CD14-positive monocyte (primary cell): ENCODE results near the gene RPTOR. TPM values are rescaled to one million over a fixed set of nuclear protein-coding genes. Genes with fewer than 3 reads are reported as not detected.

Source experiments
- DNase-seq, 3 donors: peaks; one replicate each; pipeline ENCODE4 v3.0.0-alpha.2; 2011 to 2022
- H2AFZ ChIP-seq: 2 replicates; pipeline ENCODE4 v1.6.0; 2012; ENCODE audit warnings: mild to moderate bottlenecking, low read depth, low read length, inconsistent platforms; ENCODE audit not compliant: insufficient read depth, poor library complexity, severe bottlenecking
- H3K27ac ChIP-seq, 2 donors: 1 replicate in 1 of 2; 2 replicates in 1 of 2; pipeline ENCODE4 v1.5.1; 2012 to 2013; ENCODE audit warnings: low read length in 2 of 2, control low read depth in 1 of 2, inconsistent platforms in 1 of 2, low read depth in 1 of 2, mild to moderate bottlenecking in 1 of 2
- H3K27me3 ChIP-seq, 2 donors: one replicate each; pipeline versions ENCODE4 v1.6.0 to v1.6.1; 2011 to 2013; ENCODE audit warnings: low read length in 2 of 2; ENCODE audit not compliant: control insufficient read depth in 2 of 2, insufficient read depth in 2 of 2
- H3K36me3 ChIP-seq, 2 donors: replicated peaks in 1 of 2; 1 replicate in 1 of 2; 2 replicates in 1 of 2; pipeline versions ENCODE4 v1.5.1 to v1.6.1; 2012 to 2013; ENCODE audit warnings: low read length in 2 of 2, control low read depth in 1 of 2, inconsistent platforms in 1 of 2, mild to moderate bottlenecking in 1 of 2; ENCODE audit not compliant: insufficient read depth in 2 of 2, control insufficient read depth in 1 of 2
- H3K4me1 ChIP-seq, 2 donors: 1 replicate in 1 of 2; 2 replicates in 1 of 2; pipeline versions ENCODE4 v1.5.1 to v1.6.1; 2012 to 2013; ENCODE audit warnings: low read length in 2 of 2, control low read depth in 1 of 2, inconsistent platforms in 1 of 2, mild to moderate bottlenecking in 1 of 2, moderate library complexity in 1 of 2; ENCODE audit not compliant: insufficient read depth in 2 of 2, control insufficient read depth in 1 of 2
- H3K4me2 ChIP-seq: replicated peaks from 2 replicates; pipeline ENCODE3; 2012; ENCODE audit warnings: low read length, moderate library complexity, mild to moderate bottlenecking; ENCODE audit not compliant: poor library complexity, severe bottlenecking; ENCODE audit errors: extremely low read depth
- H3K4me3 ChIP-seq, 3 experiments: fragments of 200-600 bp in 1 of 3; sonication (generic) in 1 of 3; replicated peaks in 1 of 3; 1 replicate in 2 of 3; 2 replicates in 1 of 3; pipeline ENCODE4 v1.5.1; 2011 to 2013; ENCODE audit warnings: low read length in 3 of 3, mild to moderate bottlenecking in 3 of 3, control low read depth in 2 of 3, low read depth in 2 of 3, inconsistent platforms in 1 of 3, moderate library complexity in 1 of 3
- H3K79me2 ChIP-seq: 2 replicates; pipeline ENCODE4 v1.6.0; 2012; ENCODE audit warnings: mild to moderate bottlenecking, control low read depth, inconsistent platforms, low read length, moderate library complexity; ENCODE audit not compliant: insufficient read depth
- H3K9ac ChIP-seq: 2 replicates; pipeline ENCODE4 v1.6.0; 2017; ENCODE audit warnings: low read length, mild to moderate bottlenecking; ENCODE audit not compliant: insufficient read depth, poor library complexity, severe bottlenecking
- H3K9me3 ChIP-seq, 2 donors: replicated peaks in 1 of 2; 1 replicate in 1 of 2; 2 replicates in 1 of 2; pipeline versions ENCODE4 v1.5.1 to v1.6.1; 2012 to 2013; ENCODE audit warnings: low read length in 2 of 2, control low read depth in 1 of 2; ENCODE audit not compliant: control insufficient read depth in 1 of 2, insufficient read depth in 1 of 2
- H4K20me1 ChIP-seq: 2 replicates; pipeline ENCODE4 v1.6.0; 2012; ENCODE audit warnings: mild to moderate bottlenecking, low read length, control low read depth, moderate library complexity; ENCODE audit not compliant: insufficient read depth
- H3K27ac Mint-ChIP-seq, 7 donors: one replicate each; pipeline ENCODE4 v1.8.0; 2020; ENCODE audit warnings: mild to moderate bottlenecking in 7 of 7, mixed read lengths in 7 of 7, moderate library complexity in 6 of 7, inconsistent platforms in 2 of 7
- H3K27me3 Mint-ChIP-seq, 3 donors: one replicate each; pipeline ENCODE4 v1.8.0; 2021 to 2022; ENCODE audit warnings: low read depth in 3 of 3, mild to moderate bottlenecking in 3 of 3, mixed read lengths in 3 of 3, moderate library complexity in 3 of 3, inconsistent platforms in 1 of 3
- H3K36me3 Mint-ChIP-seq, 2 donors: one replicate each; pipeline ENCODE4 v1.8.0; 2020; ENCODE audit warnings: mixed read lengths in 2 of 2, inconsistent platforms in 1 of 2, mild to moderate bottlenecking in 1 of 2
- H3K4me1 Mint-ChIP-seq: one replicate; pipeline ENCODE4 v1.8.0; 2020; ENCODE audit warnings: mild to moderate bottlenecking, mixed read lengths
- H3K4me3 Mint-ChIP-seq, 2 donors: one replicate each; pipeline ENCODE4 v1.8.0; 2020; ENCODE audit warnings: mild to moderate bottlenecking in 2 of 2, mixed read lengths in 2 of 2, moderate library complexity in 1 of 2
- H3K9me3 Mint-ChIP-seq, 7 donors: one replicate each; pipeline ENCODE4 v1.8.0; 2020 to 2022; ENCODE audit warnings: mixed read lengths in 7 of 7, mild to moderate bottlenecking in 6 of 7, moderate library complexity in 6 of 7, inconsistent platforms in 2 of 7
- WGBS: methylation state at CpG from one replicate; pipeline ENCODE4 v1.1.5; 2013; ENCODE audit warnings: missing lambda C conversion rate; ENCODE audit not compliant: insufficient coverage; 5-methylcytosine and 5-hydroxymethylcytosine counted together
- intact Hi-C, 2 donors: fragments of 100-400 bp; cut with micrococcal nuclease; formaldehyde crosslinking; loops; one replicate each; pipeline versions ENCODE4 v1.15.0 to v1.15.1; 2023
- polyA plus RNA-seq, 3 donors: library from polyadenylated mRNA; depleted of rRNA in 1 of 3; unstranded in 2 of 3; stranded (reverse) in 1 of 3; fragments of 300-500 nt in 2 of 3; fragments of >200 nt in 1 of 3; fragmentation: Illumina TruSeq in 2 of 3; gene quantifications; 1 replicate in 2 of 3; 2 replicates in 1 of 3; pipeline ENCODE4 v1.2.3, GENCODE V29; 2012 to 2021
- TF ChIP-seq, protein P1 (sequence below): fragments of 200-600 bp; IDR thresholded peaks from one replicate; pipeline ENCODE4 v1.8.0; 2022; ENCODE audit warnings: antibody characterized with exemption, mild to moderate bottlenecking

RPTOR gene
- polyA plus RNA-seq, 3 donors, result 1.1 to 8.7 (median 2.6) TPM

DNA sequence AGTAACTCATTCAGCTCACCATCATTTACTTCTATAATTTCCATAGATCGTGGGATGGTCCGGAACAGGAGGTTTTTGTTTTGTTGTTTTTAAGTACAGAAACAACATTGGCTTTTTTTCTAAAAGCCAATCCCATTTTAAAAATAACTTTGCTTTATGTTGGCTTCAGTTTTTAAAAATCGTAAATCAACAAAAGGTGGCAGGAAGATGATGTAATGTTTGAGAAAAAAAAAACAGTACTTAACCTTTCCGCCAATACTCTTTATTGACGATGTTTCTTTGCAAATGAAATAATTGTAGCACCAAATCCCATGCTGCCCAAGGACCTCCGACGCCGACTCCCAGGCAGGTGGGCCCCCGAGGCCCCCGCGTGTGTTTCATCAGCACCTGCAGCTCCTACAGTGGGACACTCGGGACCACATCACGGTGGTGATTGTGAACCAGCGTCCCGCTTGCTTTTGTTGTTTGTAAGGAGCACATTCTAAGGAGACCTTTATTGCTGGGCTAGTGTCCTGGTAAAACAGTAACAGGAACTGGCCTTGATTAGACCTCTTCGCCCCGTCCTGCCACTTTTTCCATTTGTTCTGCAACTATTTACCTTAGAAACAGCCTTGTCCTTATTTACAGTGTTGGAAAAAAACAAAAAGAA lies 306.8 kb downstream of the RPTOR start:
- H4K20me1 ChIP-seq, result no peaks in the 10 kb centered on the region
- peaks cover 4 to 6% of the 10 kb centered on the region in 2 donors for H3K4me1 ChIP-seq
- Mint-ChIP-seq H3K27me3 (peaks cover 0 to 2% (median 0%) of the 10 kb centered on the region in 3 donors), H3K9me3 (peaks cover 0 to 3% (median 0%) of the 10 kb centered on the region in 7 donors), H3K4me1 (peaks cover 16% of the 10 kb centered on the region), H3K27ac (peak overlapping the region in 2 of 7 donors; percentile 16 to 33), H3K4me3 (no peak overlapping the region), H3K36me3 (peaks cover 52 to 60% of the 10 kb centered on the region in 2 donors)
- H3K79me2 ChIP-seq, result no peaks in the 10 kb centered on the region
- WGBS, result 95% methylated on average over 12 of the region's 17 CpGs
- H3K4me2 ChIP-seq, result no peak overlapping the region
- TF ChIP-seq, protein P1, sequence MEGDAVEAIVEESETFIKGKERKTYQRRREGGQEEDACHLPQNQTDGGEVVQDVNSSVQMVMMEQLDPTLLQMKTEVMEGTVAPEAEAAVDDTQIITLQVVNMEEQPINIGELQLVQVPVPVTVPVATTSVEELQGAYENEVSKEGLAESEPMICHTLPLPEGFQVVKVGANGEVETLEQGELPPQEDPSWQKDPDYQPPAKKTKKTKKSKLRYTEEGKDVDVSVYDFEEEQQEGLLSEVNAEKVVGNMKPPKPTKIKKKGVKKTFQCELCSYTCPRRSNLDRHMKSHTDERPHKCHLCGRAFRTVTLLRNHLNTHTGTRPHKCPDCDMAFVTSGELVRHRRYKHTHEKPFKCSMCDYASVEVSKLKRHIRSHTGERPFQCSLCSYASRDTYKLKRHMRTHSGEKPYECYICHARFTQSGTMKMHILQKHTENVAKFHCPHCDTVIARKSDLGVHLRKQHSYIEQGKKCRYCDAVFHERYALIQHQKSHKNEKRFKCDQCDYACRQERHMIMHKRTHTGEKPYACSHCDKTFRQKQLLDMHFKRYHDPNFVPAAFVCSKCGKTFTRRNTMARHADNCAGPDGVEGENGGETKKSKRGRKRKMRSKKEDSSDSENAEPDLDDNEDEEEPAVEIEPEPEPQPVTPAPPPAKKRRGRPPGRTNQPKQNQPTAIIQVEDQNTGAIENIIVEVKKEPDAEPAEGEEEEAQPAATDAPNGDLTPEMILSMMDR, result no peak
- no peak overlapping the region for H2AFZ ChIP-seq
- peaks cover 8 to 48% of the 10 kb centered on the region in 2 donors for H3K36me3 ChIP-seq
- no peaks in the 10 kb centered on the region for H3K9me3 ChIP-seq
- H3K27me3 ChIP-seq, result no peaks in the 10 kb centered on the region
- no peak overlapping the region for H3K9ac ChIP-seq
- intact Hi-C loops, result no loop called here
- DNase-seq, result no peak
- H3K27ac ChIP-seq, result no peak overlapping the region
- H3K4me3 ChIP-seq, result no peak overlapping the region

DNA sequence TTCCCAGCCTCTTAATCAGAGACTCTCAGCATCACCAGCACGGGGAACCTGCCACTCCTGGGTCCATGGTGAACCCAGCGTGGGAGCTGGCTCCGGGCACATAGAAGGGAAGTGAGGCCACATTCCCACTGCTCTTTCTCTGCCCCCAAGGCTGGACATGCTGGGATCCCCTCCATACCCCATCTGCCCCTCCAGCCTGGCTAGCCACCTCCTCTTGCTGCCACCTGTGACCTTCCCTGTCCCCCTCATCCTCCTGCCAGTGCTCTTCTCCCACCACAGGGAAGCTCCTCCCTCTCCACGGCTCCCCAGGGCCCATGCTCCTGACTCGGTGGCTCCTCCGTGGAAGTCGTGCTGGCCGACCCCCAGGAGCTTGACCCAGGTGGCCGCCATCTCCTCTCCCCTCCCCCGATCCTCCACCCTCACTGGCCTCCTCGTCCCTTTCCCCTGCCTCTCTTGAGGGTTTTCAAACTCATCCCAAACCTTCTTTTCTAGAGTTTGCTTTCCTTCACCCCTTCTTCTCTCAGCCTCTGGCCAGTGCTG lies 307.9 kb downstream of the RPTOR start:
- H4K20me1 ChIP-seq, result no peaks in the 10 kb centered on the region
- Mint-ChIP-seq H3K27ac (peak overlapping the region in 4 of 7 donors; percentile 36 to 87 (median 76)), H3K36me3 (peaks cover 52 to 58% of the 10 kb centered on the region in 2 donors), H3K4me3 (no peak overlapping the region), H3K27me3 (peaks cover 0 to 2% (median 0%) of the 10 kb centered on the region in 3 donors), H3K4me1 (peaks cover 20% of the 10 kb centered on the region), H3K9me3 (no peaks in the 10 kb centered on the region)
- peaks cover 11 to 15% of the 10 kb centered on the region in 2 donors for H3K4me1 ChIP-seq
- H3K9ac ChIP-seq, result no peak overlapping the region
- TF ChIP-seq, protein P1, result no peak
- intact Hi-C loops, result no loop called here
- no peak for DNase-seq
- H3K4me3 ChIP-seq, result no peak overlapping the region
- peaks cover 3 to 41% of the 10 kb centered on the region in 2 donors for H3K36me3 ChIP-seq
- H3K9me3 ChIP-seq, result no peaks in the 10 kb centered on the region
- no peaks in the 10 kb centered on the region for H3K79me2 ChIP-seq
- no peak overlapping the region for H2AFZ ChIP-seq
- no peak overlapping the region for H3K4me2 ChIP-seq
- no peaks in the 10 kb centered on the region for H3K27me3 ChIP-seq
- H3K27ac ChIP-seq, result no peak overlapping the region
- WGBS, result 97% methylated on average over 11 of the region's 11 CpGs
